NCI-H748 (cell line): ENCODE data around the gene TFCP2L1.
A peak's percentile ranks its signal among the peaks of the same experiment; 100 is the strongest.

Source experiments
- DNase-seq: peaks from one replicate; lab custom pipeline; 2025; ENCODE audit not compliant: unreplicated experiment; lab: John Stamatoyannopoulos, UW

TFCP2L1 gene

DNA sequence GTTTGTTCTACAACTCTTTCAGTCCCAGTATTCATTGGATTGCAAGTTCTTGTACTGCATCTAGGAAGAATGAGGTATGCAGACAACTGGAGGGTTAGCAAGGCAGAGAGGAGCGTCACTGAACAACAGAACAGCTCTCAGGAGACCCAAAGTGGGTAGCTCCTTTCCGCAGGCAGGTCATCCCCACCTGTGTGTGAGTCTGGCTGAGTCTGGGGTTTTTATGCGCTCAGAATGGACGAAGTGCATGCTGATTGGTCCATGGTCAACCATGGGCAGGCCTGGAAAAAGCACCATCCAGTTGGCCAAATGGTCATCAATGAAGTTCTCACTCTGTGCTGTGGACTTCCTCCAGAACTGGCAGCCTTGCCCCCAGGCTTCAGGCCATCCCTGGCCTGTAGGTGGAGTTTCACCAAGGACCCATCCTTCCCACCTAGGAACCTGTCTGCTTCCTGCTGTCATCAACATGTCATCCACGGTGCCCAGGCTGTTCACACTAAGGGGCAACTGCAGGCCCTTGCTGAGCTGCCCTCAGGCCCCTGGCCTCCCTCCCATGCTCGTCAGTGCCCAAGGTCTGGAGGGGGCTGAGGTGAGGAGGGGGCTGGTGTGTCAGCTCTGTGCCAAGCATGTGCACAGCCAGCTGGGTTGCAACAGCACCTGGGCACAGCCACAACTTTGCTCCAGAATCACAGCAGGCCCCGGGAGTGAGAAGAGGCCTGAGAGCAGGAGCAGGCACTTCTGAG, 11.1 kb upstream of the TFCP2L1 start:
- no peak for DNase-seq

DNA sequence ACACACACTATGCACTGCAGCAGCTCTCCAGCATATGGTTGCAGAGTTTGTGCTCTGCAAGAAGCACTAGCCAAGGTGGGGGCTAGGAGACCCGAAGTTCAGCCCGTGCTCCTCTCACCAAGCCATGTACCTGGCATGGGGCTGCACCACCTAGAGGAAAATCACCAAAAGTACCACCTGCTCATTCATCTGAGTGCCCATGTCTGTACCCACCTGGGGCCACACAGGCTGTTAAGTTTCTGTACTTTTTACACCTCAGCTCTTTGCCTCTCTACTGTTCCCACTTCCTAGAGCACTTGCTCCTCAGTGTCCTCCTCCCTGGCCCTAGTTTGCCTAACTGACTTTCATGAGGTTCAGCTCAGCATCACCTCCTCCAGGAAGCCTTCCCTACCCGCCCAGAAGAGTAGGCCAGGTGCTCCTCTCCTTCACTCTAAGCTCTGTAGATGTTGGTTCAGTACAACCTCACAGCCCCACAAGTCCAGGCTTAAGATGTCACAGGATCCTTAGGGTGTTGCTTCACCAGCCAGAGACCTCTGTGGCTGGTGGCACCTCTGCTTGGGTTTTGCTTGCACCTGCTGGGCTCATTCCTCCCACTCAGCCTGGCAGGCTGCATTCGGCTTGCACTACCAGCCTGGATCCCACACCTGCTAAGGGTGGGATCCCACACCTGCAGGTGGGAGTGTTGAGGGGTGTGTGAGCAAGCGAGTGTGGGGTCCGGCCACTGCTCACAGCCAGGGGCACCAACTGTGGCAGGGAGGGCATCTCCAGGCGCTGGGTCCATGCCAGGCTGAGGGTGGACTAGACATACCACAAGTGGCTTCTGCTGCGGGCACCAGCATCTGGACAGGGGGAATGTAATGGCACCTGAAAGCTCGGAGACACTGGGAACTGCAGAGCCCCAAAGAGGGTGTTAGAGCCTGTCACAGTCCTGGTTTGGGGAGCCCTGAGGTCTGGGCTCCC, 10.2 kb upstream of the TFCP2L1 start:
- DNase-seq, result no peak

DNA sequence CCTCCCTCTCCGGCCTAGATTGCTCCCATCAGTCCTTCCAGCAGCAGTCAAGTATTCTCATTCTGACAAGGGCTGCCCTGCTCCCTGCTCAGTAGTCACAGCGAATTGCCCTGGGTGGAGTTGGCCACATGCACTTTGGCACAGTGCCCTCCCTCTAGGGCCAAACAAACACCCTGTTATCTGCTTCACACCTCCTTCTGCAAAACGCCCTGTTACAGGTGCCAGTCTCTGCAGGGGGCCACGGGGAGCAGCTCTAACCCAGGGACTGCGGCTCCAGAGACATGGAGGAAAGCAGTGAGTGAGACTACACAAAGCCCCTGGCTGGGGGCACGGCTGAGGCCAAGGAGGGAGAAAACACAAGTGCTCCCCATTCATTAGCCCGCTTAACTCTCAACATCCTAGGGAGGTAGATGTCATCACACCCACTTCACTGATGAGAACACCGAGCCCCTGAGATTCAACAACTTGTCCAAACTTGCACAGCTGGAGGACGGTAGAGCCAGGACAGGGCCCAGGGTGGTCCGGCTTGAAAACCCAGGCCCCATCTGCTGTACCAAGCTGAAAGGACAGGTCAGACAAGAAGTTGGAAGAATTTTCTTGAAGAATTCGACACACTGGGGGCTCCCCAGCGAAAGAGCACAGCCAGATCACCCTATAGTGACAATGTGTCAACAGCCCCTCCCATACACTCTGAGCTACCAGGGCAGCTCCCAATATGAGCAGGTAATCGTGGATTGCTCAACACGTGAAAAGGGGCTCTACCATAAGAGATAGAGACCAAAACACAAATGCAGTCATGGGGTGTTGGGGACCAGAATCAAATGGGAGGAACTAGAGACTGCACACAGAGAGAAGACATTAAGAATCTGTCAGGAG, 8.7 kb upstream of the TFCP2L1 start:
- DNase-seq, result peak; percentile 3

DNA sequence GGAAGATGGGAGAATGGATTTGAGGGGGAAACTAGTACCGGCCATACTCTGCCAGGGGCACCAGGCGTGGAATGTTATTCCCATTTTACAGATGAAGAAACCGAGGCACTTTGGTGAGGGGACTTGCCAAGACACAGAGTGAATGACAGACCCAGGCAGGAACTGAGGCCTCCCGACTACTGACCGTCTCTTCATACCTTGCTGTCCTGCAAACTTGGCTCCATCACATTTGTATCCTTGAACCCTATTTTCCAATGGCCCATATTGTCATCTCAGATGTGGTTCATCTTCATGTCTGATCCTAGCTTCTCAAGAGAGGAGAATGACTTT, 6.2 kb upstream of the TFCP2L1 start:
- no peak for DNase-seq

DNA sequence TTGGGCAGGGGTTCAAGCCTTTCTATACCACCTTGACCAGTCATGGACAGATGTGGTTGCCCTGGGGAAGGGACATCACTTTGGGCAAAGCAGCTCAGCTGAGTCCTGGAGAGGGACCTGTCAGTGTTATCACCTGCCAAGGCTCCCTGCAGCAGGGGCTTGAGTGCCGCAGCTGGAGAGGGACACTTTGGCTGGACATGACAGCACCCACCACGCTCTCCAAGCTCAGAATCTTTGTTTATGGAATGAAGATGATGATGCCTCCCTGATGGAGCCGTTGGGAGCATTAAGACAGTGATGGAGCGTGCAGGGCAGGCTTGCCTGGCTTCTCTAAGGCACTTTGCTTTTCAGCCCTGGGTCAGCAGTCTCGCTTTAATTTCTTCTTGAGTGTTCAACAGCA, 4.3 kb upstream of the TFCP2L1 start:
- DNase-seq, result no peak

DNA sequence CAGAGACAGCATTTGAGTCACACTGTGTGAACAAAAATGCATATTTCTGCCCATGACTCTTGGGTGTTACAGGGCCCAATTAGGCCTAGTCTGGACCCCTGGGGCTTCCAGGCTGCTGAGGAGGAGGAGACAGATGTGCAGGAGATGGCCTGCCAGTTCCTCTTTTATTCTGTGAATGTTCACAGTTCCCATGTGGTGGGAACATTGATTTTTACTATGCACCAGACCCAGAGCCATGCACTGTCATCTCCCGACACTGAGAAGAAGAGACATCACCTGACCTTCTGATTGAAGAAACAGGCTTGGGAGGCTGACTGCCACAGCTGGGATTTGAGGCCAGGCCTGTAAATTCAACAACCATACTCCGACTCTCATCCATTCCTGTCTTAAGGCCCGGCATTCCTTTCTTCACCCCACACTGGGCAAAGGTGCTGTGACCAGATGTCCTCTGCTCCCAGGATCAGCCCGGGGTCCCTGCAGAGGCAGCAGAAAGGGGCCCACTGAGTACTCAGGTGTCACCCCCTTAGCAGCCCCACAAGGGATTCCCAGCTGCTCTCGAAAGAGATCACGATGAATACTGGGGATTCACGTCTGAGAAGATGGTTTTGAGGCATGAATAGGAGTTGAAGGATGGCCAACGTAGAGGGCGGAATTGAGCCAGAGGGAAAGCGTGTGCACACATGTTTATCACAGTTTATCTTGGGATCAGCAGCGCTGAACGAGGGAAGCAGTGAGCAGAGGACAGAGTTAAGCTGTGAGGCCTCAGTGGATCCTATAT, 3.6 kb upstream of the TFCP2L1 start:
- DNase-seq, result no peak

DNA sequence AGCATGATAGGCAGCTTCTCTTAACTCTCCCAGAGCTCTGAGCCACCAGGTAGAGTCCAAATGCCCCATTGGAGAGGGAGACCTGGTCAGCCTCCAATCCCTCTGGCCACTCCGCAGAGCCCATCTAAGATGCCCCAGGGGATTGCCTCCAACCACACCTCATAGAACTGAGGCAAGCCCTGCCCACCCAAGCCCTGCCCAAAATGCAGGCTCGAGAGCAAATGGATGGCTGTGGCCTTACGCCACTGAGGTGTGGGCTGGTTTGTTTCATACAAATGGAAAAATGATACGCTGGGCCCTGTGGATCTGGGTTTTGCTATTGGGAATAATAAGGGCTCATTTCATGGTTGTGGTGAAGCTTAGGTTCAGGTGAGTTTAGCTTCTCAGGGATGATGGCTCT, 3.0 kb upstream of the TFCP2L1 start:
- no peak for DNase-seq

DNA sequence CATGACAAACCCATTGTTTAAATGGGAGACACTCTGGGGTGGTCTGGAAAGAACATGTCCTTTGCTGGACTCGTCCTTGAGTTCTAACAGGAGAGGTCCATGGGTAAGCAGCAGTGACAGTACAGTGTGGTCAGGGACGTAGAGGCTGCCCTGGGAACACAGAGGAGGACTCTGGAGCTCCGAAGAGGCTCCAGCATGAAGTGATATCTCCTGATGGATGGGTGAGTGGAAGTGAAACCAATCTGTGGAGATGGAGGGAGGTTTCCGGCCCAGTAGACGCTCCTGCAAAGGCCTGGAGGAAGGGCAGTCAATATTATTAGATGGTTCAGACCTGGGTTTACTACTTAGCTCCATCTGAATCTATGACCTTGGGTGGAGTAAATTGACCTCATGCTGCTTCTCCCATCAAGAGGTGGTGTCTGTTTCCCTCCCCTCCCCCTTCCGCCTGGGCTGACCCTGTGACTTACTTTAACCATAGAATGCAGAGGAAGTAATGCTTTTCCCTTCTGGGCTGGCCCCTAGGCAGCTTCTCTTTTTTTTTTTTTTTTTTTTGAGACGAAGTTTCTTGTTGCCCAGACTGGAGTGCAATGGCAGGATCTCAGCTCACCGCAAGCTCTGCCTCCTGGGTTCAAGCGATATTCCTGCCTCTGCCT, 2.3 kb upstream of the TFCP2L1 start:
- no peak for DNase-seq

DNA sequence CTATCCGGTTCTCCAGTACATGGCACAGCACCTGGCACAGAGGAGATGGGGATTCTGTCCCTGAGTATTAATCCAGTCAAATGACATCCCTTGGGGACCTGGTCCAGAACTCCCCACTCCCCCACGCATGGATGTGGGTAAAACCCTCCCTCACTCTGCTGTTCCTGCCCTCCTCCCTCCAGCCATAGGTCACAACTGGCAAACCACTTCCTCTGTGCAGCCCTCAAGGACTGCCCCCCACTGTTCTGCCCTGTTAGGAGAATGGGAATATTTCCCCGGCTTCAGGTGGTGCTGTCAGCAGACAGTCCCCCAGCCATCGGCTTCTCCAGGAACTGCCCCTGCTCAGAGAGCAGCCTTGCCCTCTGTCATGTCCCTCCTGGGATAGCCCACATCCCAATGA, 1.5 kb upstream of the TFCP2L1 start:
- DNase-seq, result no peak

DNA sequence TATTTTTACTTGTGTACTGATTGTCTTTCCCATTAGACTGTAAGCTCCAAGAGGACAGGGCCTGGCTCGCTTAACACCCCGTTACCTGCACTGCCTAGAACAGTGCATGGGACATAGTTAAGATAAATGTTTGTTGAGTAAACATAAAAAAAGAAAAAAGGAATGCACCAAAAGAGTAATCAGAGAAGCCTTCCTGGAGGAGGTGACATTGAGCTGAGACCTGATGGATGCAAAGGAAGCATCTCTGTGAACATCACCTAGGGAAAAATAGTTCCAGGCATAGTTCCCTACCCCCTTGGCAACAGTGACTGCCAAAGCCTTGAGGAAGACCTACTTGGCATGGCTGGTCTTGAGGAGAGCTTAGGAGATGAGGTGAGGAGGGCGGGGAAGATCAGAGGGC, 924 bp upstream of the TFCP2L1 start:
- no peak for DNase-seq

DNA sequence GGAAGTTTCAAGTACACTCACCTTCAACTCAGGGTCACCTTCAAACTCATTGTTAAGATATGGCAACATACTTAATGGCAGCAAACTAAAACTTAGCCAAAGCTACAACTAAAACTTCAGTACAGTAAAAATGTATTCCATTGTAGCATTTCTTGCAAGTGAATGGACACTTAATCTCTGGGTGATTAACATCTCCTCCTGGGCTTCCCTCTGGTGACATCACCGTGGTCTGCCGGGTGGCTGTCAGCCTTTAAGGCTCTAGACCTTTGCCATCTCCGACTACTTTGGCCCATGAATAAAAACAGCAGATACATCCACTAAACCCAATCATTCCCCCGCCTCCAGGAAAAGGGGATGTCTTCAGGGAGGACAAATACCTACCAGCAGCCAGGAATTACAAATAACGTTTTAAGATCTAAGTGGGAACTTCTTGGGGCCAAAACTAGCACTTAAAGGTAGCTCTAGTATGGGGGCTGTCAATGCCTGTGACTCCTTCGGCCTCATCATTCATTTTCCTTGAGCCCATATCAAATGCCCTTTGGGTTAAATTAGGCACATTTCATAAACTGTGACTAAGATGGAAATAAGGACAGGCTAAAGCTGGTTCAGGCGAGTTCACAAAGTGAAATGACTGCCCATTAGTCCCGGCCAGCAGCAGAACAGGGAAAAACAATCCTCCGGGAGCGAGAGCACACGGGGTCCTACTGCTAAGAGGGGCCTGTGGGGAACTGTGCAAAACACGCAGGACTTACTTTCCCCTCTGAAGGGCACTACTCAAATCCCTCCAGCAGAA, 1.1 kb downstream of the TFCP2L1 start:
- peak; percentile 50 for DNase-seq

DNA sequence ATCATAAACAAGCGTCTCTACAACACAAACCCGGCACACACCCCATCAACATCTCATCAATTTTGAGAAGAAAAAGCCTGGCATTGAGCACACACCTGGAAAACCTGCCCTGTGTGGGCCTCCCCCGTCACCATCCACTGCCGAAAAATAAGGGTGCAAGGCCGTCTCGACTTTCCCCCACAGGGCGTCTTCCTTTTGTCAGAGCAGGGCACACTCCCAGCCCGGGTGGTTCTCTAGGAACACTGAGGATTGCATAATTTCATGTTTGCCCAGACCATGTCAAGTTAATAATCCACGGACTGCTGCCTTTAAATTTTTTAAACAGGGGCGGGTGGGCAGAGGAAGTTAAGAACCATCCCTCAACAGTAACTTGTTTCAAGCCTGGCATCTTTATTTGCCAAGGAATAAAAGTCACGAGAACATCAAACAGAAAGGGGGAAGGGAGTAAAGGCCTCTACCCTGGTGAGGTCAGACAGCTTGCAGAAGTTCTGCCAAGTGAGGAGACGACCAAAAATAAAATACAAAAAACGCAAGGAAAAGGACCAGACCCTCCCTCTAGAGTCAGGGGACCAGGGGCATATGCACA, 2.1 kb downstream of the TFCP2L1 start:
- no peak for DNase-seq

DNA sequence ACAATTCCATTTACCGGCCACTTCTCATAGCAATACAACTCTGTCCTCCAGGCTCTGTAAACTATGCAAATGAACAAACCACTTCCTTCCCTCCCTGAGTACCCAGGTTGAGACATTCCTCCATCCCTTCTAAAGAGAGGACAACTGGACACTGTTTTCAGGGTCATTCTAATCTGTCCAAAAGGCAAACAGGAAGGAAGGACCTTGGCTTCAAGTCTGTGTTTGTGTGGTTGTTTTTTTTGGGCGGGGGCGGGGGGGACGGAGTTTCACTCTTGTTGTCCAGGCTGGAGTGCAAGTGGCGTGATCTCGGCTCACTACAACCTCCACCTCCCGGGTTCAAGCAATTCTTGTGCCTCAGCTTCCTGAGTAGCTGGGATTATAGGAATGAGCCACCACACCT, 3.3 kb downstream of the TFCP2L1 start:
- no peak for DNase-seq

DNA sequence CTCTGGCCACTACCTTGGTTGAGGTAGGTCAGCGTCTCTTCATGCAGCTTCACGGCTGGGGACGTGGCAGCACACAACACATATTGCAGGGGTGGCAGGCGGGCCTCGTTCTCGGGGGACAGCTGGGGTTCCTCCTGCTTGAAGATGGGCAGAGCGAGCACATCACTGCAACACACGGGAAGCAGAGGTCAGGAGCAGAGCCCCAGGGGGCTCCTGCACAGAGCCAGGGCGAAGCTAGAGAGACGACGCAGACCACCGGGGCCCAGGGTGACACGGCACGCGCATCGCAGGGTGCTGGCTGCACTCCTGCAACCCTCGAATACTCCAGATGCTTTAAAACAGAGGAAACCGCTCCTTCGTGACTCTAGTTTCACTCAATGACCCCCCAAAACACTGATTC, 3.9 kb downstream of the TFCP2L1 start:
- no peak for DNase-seq

DNA sequence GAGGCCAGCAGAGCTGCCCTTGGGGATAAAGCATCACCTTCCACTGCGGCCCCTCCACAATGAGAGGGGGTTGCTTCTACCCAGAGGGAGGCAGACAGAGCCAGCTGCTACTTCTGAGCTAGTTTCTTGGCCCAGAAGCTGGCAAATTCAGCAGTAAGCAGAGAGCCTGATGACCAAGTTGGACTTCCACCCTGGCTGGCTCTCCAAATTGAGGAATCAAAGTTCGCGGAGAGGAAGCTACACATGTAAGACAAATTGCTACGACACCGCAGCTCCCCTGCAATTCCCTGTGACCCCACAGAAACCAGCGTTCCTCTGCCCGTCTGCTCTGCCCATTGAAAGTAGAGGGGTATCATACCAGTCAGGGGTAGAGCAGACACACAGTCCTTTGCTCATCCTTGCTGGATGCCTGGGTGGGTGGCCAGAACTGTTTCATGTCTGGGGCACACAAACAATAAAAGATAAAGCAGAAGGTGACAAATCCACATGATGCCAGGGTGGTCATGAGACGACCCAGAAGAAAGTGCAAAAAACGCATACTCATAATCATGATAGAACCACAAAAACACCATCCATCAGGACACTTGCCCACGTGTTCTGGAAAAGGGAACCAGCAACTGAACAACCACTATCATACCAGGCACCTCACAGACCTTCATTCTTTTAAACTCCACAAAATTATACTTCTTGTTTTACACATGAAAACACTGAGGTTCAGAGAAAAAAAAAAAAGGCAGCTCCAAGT, 5.4 kb downstream of the TFCP2L1 start:
- DNase-seq, result no peak

DNA sequence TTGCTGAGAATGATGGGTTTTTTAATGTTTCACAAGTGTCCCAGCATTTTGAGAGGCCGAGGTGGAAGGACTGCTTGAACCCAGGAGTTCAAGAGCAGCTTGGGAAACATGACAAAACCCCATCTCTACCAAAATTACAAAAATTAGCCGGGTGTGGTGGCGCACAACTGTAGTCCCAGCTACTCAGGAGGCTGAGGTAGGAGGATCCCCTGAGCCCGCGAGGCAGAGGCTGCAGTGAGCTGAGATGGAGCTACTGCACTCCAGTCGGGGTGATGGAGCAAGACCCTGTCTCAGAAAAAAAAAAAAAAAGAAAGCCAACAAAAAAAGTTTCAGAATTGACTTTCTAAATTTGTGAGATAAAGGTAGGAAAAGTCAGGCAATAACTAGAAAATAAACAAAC, 8.7 kb downstream of the TFCP2L1 start:
- no peak for DNase-seq

DNA sequence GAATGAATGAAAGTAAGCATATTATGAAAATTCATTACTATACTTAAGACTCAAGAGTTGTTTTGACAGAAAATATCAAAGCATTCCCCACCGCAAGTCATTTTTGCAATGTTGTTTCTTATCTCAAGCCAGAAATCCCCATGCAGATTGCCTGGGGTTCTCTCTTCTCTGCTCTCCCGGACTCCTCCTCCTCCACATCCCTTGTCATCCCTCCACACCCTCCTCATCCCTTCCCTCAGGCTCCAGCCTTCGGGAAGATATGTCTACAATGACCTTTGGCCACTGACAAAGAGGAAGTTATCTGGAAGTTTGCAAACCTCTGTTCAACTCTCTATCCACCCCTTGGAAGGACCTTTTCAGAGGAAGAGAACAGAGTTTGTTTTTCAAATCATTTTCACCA, 11.9 kb downstream of the TFCP2L1 start:
- DNase-seq, result no peak

DNA sequence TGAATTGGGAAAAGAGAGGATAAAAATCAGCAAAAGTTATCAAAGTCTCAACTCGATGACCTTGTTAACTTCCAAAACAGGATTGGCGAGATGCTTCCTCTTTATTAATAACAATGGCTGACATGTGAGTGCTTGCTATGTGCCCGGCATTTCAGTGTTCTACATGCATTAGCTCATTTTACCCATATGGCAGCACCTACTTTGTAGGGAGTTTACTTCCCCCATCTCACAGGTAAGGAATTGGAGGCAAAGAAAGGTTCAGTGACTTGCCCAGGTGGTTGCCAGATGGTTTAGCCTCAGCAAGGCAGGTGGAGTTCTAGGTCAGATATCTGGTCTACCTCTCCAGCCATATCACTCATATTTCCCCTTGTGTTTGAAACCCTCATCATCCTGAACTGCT, 12.4 kb downstream of the TFCP2L1 start:
- no peak for DNase-seq
